ENCODE measurements around the gene AGPAT4.

DNA sequence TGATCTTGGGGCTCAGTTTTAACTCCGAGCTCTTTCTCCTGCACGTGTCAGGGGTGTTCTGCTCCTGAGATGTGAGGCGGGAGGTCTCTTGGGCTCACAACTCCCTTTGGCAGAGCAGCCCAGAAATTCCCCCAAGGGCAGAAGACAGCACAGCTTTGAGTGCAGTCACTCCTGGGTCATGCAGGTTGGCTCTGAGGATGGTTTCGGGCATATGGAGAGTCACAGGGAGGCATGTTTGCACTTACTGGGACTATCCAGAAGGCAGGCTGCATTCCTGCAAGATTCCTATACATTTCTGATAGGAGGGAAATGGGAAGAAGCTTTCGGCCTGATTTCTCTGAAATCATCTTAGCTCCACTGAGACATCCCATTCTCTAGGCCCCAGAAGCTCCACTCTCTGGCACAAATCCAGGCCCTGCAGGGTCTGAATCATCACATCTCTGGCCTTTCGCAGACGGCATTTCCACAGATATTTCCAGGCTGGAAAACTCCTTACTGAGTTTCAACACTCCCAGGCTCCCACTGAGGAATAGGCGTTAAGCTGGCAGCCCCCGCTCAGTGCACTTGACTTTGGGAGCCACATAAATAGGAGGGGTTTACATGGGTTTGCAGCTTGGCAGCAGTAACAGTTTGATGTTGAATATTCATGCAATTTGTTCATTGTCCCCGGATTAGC lies 39.7 kb downstream of the AGPAT4 start:
- TF ChIP-seq CTCF (conservative IDR thresholded peaks at IDR 0.05; ENCODE audit: low read length) (no peak), EZH2phosphoT487 (IDR thresholded peaks at IDR 0.05; ENCODE audit: borderline replicate concordance, low read depth, low read length) (no peak)
